Lower leg skin (tissue), 3 donors: Measurements from ENCODE around the gene RFTN2.
"Not testable (repeated sequence)": the region's sequence is repeated elsewhere in the genome, so short reads cannot be mapped to it uniquely, and the experiment has no call there.

Experiments used
- POLR2A ChIP-seq, 2 donors: fragments of 450-650 bp; IDR thresholded peaks; one replicate each; pipeline ENCODE4 v1.6.1; 2016 to 2017; ENCODE audit warnings: antibody characterized with exemption in 2 of 2, mild to moderate bottlenecking in 1 of 2, moderate library complexity in 1 of 2
- TF ChIP-seq, protein P1 (sequence below), 3 donors: fragments of 450-650 bp; IDR thresholded peaks; one replicate each; pipeline ENCODE4 v1.5.1; 2016; ENCODE audit warnings: antibody characterized with exemption in 3 of 3, mild to moderate bottlenecking in 3 of 3, moderate library complexity in 2 of 3

DNA sequence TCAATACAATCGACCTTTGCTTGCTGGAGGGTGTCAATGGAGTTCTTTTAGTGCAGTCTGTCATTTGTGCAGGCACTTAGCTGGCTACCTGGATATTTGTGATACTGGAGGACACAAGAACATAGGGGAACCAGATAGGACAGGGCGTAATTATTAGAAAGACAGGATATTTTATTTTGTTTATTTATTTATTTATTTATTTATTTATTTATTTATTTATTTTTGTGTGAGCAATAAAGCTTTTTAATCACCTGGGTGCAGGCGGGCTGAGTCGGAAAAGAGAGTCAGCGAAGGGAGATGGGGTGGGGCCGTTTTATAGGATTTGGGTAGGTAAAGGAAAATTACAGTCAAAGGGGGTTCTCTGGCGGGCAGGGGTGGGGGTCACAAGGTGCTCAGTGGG, 33.8 kb upstream of the RFTN2 start:
- TF ChIP-seq, protein P1, sequence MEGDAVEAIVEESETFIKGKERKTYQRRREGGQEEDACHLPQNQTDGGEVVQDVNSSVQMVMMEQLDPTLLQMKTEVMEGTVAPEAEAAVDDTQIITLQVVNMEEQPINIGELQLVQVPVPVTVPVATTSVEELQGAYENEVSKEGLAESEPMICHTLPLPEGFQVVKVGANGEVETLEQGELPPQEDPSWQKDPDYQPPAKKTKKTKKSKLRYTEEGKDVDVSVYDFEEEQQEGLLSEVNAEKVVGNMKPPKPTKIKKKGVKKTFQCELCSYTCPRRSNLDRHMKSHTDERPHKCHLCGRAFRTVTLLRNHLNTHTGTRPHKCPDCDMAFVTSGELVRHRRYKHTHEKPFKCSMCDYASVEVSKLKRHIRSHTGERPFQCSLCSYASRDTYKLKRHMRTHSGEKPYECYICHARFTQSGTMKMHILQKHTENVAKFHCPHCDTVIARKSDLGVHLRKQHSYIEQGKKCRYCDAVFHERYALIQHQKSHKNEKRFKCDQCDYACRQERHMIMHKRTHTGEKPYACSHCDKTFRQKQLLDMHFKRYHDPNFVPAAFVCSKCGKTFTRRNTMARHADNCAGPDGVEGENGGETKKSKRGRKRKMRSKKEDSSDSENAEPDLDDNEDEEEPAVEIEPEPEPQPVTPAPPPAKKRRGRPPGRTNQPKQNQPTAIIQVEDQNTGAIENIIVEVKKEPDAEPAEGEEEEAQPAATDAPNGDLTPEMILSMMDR (IDR thresholded peaks at IDR 0.05) = not testable (repeated sequence)
- TF ChIP-seq POLR2A (IDR thresholded peaks at IDR 0.05) = not testable (repeated sequence)
